RWPE1 (cell line): Measurements from ENCODE around the gene PRR5L.

Source experiments
- CTCF ChIA-PET: fragments of 350-600 bp; sonication (Branson Sonifier 250); formaldehyde crosslinking; extraction: SDS; loops from one replicate; lab custom pipeline; 2021; lab: Yijun Ruan, JAX
- POLR2A ChIA-PET: fragments of 400-600 bp; formaldehyde crosslinking; extraction: SDS; loops from one replicate; lab custom pipeline; 2020; ENCODE audit warnings: antibody characterized with exemption; ENCODE audit not compliant: low non-redundant PET; lab: Yijun Ruan, JAX
- DNase-seq: peaks from one replicate; pipeline ENCODE4 v3.0.0; 2012; ENCODE audit warnings: low spot score
- H3K27ac ChIP-seq: fragments of 450-650 bp; 2 replicates; pipeline ENCODE4 v1.5.1; 2017
- TF ChIP-seq, protein P1 (sequence below): fragments of 450-650 bp; conservative IDR thresholded peaks from 2 replicates; pipeline ENCODE4 v1.5.1; 2017; ENCODE audit warnings: low read depth, mild to moderate bottlenecking

Gene PRR5L

DNA sequence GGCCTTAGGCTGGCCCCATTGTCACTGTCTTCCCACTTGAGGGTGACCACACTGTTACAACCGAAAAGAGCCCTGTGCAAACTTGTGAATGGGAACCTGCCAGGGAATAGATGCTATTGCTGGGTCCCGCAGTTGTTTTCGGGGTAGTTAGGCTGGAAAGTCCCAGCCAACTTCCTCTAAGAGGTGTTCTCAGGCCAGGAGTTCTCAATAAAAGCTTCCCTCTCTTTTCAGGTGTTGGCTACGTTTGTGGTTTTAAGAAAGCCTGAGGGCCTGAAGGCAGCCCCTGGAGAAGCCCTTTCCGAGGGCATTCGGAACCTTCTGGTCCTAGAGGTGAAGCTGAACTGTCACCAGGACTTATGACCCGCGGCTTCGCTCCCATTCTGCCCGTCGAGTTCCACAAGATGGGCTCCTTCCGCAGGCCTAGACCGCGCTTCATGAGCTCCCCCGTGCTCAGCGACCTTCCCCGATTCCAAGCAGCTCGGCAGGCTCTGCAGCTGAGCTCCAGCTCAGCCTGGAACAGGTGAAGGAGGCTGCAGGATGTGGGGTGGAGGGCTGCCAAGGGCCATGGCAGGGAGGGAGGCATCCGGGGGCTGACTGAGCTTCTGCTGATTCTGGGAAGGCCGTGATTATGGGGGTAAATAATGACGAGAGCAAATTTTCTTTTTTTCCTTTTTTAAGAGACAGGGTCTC lies 104.8 kb downstream of the PRR5L start:
- H3K27ac ChIP-seq, result no peak overlapping the region
- ChIA-PET CTCF (no interaction called here), POLR2A (no interaction called here)
- DNase-seq, result no peak
- TF ChIP-seq, protein P1, sequence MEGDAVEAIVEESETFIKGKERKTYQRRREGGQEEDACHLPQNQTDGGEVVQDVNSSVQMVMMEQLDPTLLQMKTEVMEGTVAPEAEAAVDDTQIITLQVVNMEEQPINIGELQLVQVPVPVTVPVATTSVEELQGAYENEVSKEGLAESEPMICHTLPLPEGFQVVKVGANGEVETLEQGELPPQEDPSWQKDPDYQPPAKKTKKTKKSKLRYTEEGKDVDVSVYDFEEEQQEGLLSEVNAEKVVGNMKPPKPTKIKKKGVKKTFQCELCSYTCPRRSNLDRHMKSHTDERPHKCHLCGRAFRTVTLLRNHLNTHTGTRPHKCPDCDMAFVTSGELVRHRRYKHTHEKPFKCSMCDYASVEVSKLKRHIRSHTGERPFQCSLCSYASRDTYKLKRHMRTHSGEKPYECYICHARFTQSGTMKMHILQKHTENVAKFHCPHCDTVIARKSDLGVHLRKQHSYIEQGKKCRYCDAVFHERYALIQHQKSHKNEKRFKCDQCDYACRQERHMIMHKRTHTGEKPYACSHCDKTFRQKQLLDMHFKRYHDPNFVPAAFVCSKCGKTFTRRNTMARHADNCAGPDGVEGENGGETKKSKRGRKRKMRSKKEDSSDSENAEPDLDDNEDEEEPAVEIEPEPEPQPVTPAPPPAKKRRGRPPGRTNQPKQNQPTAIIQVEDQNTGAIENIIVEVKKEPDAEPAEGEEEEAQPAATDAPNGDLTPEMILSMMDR, result no peak

DNA sequence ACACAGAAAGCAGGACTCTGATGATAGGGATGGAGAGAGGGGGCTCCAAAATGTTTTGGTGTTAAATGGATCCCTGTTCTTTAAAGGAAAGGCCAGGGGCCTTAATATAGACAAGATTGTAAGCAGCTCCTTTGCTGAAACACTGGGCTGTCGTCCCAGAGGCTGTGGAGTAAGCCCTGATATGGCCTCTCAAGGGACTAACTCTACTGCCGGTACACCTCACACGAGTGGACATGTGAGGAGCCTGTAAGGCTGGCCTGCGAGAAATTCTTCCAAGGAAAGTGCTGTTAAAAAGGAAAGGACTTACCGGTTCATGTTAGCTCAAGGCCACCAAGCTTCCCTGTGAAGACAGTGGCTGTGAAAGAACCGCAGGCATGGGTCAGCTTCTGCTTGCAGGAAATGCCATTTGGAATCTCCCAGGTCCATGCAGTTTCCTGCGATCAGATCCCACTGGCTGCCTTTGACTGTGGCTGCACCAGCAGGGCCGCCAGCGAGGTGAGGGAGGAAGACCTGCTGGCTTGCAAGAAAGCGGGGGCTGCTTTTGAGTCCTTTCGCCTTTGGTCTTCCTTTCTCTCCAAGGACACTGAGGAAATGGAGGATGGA lies 106.6 kb downstream of the PRR5L start:
- no peak overlapping the region for H3K27ac ChIP-seq
- TF ChIP-seq, protein P1, result no peak
- POLR2A ChIA-PET, result interaction anchor here (0.6 kb wide), 1 partner anchor 135 kb away, joined by 6 read pairs; no protein-coding TSS in a partner anchor
- DNase-seq, result no peak
- CTCF ChIA-PET, result no interaction called here

DNA sequence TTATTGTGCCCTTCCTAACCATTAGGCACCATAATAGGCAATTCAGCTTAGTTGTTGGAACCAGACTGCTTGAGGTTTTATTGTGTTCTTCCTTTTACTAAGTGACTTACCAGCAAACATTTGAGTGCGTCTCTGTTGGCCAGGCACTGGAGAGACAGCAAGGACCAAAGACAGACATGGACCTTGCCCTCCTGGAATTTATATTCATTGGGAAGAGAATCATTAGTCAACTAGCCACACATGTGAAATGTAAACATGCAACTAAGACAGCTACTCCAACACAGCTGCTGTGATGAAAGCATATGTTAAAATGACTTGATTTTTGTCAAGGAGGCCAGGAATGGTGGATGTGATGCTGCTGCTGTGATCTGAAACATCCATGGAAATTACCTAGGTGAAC lies 107.6 kb downstream of the PRR5L start:
- ChIA-PET CTCF (interaction anchor here (0.7 kb wide), 1 partner anchor 57 kb away, joined by 3 read pairs; no protein-coding TSS in a partner anchor), POLR2A (no interaction called here)
- no peak for DNase-seq
- TF ChIP-seq, protein P1, result no peak
- H3K27ac ChIP-seq, result no peak overlapping the region

DNA sequence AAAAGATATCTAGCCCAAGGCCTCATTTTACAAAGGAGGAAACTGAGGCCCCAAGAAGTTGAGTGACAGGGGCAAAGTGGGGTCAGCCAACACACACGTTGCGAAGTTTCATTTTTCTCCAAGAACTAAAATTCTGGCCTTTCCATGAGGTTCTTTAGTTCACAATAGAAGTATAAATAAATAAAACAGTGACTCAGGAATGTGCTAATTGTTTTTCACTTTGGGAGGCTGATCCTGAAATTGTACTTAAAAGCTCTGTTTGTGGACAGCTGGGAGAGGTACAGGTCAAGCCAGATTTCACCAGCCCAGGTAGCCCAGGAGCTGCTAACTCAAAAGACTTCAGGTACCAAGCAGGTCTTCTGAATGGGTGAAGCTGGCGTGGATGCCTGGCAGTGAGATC lies 108.7 kb downstream of the PRR5L start:
- no peak for DNase-seq
- TF ChIP-seq, protein P1, result no peak
- ChIA-PET POLR2A (no interaction called here), CTCF (interaction anchor here (0.6 to 0.7 kb wide), 4 partner anchors 70 to 1210 kb away, joined by 3 to 4 read pairs (median 4); no protein-coding TSS in a partner anchor)
- no peak overlapping the region for H3K27ac ChIP-seq

DNA sequence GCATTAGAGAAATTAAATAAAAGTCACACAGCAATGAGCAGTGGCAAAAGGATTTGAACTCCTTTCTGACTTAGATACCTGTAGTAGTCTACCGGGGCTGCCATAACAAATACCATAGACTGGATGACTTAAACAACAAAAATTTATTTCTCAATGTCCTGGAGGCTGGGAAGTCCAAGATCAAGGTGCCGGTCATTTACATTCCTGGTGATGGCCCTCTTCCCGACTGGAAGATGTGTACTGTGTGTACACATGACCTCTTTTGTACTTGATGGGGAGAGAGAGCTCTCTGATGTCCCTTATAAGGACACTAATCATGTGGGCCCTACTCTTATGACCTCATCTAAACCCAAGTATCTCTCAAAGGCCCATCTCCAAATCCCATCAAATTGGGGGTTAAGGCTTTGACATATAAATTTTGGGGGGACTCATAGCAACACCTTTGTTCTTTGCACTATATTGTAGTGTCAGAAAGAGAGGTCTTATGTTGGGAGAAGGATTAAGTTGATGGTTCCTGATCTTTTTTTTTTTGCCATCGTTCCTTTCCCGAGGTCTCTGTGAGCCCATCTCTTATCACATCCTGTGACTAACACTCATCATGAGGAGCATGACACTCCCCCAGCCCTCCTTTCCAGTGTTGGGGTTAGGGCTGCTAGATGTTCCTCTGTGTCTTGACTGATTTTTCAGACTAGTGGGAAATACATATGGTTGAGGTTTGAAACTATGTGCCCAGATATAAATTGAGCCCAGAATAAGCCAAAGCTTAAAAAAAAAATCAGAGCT lies 109.7 kb downstream of the PRR5L start:
- ChIA-PET CTCF (no interaction called here), POLR2A (no interaction called here)
- H3K27ac ChIP-seq, result no peak overlapping the region
- TF ChIP-seq, protein P1, result no peak
- no peak for DNase-seq

DNA sequence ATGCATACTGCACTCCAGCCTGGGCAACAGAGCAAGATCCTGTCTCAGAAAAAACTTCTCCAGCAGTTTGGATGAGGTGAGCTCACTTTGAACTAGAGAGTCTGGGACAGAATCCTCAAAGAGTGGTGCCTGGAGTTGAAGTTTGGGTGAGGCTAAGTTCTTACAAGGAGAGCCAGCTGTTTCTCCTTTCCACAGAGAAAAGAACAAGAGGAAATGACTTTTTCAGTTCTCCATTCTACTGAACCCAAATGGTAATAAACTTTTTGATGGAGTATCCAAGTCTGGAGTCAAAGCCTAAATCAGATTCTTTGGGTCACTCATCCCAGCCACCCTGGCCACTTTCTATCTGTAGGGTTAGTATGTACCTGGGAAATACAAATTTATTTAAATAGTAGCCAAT lies 111.3 kb downstream of the PRR5L start:
- ChIA-PET POLR2A (no interaction called here), CTCF (interaction anchor here (1.3 kb wide), 1 partner anchor 15 kb away, joined by 5 read pairs; no protein-coding TSS in a partner anchor)

More for the DNA sequence above, 111.3 kb downstream of the PRR5L start:
- DNase-seq, result no peak
- TF ChIP-seq, protein P1, result no peak
- H3K27ac ChIP-seq, result no peak overlapping the region
